ELR (cell line): ENCODE measurements around the gene PSKH1.
A peak's percentile ranks its signal among the peaks of the same experiment; 100 is the strongest.

Experiments
- DNase-seq: peaks from one replicate; pipeline ENCODE4 v3.0.0-alpha.2; 2015; ENCODE audit warnings: low read depth

The PSKH1 gene

DNA sequence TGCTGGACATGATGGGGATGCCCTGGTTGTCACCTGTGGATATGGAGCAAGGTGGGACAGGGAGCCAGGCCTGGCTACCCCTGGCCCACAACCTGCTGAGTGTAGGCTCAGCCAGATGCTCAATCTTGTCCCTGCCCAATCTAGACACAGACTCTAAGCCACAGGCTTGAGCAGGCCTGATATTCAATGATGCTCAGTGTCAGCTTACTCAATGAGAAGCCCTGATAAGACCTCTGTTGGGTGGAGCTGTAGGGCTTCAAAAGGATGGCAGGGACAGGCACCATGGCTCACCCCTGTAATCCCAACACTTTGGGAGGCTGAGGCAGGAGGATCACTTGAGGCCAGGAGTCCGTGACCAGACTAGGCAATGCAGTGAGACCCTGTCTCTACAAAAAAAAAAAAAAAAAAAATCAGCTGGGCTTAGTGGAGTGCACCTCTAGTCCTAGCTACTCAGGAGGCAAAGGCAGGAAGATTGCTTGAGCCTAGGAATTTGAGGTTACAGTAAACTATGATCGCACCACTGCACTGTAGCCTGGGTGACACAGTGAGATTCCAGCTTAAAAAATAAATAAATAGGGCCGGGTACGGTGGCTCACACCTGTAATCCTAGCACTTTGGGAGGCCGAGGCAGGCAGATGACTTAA, 47.5 kb downstream of the PSKH1 start:
- DNase-seq = no peak

DNA sequence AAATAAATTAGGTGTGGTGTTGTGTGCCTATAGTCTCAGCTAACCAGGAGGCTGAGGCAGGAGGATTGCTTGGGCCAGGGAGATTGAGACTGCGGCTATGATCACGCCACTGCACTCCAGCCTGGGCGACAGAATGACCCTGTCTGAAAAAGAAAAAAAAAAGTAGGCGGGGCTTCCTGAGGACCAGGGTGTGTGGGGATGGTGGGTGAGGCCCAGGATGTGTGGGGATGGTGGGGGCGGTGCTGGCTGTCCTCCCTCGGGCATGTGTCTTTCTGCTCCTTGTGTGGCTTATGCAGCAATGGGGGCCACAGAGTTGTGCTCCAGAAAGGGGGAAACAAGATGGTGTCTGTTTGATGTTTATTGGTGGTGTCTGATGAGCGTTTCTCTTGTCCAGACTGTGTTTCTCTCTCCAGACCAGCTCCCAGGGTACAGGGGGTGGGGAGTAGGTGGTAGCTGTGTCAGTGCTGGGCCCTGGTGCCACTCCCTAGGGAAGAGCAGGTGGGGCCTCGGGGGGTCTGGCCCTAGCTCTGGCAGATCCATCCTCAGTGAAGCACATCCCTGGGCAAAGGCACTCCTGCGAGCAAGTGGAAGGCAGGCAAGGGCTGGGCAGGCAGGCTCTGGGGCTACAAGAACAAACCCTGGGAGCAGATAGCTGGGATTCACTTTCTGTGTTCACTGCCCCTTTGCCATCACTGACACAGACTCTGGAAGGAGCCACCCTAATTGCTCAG, 48.6 kb downstream of the PSKH1 start:
- DNase-seq = no peak

DNA sequence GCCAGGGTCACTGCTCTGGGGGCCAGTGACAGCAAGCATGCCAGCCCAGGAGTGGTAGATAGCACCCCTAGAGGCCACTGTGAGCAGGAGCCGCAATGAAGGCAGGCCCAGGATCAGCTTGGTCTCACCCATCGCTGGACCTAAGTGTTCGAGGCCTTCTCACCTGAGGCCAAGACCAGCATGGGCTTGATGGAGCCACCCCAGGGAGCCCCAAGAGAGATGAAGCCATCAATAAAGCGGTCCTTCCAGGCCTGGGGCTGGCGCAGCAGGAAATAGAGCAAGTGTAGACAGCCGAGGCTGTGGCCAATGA, 49.1 kb downstream of the PSKH1 start:
- peak; percentile 65 for DNase-seq

DNA sequence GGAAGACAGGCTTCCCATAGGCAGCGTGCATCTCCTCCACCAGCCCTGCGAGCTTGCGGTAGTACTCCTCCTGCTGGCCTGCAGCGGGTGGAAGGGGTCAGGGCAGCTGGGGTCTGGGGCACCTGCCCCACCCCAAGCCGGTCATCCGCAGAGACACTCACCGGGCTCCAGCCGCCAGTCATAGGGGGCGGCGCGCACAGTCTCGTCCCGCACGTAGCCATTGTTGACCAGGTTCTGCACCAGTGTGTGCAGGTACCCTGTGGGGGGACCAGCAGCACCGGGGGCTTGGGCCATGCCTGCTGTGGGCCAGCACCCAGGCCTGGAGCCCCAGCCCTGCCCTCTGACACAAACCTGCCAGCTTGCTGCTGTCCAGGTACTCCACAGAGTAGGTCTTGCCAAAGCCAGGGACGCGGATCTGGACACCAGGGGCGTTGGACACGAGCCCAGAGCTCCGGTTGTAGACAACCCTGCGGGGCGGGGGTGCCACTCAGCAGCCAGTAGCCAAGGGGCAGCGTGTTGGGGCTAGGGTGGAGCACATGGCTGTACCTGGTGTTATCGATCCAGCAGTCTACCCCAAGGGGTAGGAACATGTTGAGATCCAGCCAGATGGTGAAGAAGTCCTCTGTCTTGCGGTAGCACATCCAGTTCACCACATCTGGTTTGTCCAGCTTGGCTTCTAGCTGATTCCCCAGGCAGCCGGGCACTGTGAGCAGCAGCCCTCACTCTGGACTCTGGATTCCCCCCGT, 49.6 kb downstream of the PSKH1 start:
- no peak for DNase-seq

DNA sequence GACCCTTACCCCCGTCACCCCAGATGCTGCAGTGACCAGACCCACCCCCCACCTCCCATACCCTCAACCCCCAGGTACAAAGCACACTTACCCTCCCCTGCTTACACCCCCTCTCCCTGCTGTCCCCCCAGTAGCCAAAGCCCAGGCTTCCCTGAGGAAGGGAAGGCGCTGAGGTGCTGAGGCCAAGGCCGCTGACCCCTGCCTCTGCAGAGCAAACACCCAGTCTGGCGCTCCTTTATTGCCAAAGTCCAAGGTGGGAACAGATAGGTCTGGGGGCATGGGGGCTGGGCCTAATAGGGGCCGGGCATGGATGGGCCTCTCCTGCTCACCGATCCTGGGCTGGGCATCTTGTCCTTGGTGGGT, 50.2 kb downstream of the PSKH1 start:
- no peak for DNase-seq

DNA sequence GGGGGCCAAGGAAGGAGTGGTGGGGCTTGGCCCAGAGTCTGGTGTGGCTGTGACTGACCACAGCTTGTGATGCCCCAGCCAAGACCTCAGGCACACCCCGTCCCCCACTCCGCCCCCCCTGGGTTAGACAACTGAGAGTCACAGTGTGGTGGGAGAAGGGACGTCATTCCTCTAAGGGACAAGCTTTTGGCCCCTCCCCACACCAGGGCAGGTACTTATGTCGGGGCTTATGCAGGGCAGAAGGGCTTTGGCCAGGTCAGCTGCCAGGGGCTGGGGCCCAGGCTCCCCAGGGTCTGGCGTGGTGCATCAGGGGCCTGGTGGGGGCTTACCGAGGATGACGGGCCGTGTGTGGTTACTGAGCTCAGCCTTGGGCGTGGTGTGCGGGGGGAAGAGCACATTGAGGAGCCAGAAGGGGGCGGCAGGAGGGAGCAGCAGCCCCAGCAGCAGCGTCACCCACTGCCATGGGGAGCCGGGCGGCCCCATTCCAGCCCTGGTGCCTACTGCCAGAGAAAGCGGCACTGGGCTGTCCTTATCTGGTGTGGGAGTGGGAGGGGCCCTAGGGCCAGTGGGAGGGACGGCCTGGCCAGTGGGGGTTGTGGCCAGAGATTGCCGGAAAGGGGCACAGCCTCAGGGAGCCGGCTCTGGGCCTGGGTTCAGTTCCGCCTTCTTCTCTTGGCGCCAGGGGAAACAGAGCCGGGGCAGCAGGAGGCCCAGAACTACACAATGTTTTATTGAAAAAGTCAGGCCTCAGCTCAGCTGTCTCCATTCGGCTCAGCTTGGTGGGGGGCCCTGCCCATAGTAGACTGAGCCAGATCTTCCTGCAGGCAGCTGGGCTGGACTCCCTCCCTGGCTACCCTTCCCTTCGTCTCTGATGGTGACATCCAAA, 50.8 kb downstream of the PSKH1 start, which contains the start of gene LCAT:
Gene LCAT (minus strand): TSS at position 502 of the 886 bp plus-strand sequence. CDS start 19 bp downstream, at position 483.
- DNase-seq = no peak

DNA sequence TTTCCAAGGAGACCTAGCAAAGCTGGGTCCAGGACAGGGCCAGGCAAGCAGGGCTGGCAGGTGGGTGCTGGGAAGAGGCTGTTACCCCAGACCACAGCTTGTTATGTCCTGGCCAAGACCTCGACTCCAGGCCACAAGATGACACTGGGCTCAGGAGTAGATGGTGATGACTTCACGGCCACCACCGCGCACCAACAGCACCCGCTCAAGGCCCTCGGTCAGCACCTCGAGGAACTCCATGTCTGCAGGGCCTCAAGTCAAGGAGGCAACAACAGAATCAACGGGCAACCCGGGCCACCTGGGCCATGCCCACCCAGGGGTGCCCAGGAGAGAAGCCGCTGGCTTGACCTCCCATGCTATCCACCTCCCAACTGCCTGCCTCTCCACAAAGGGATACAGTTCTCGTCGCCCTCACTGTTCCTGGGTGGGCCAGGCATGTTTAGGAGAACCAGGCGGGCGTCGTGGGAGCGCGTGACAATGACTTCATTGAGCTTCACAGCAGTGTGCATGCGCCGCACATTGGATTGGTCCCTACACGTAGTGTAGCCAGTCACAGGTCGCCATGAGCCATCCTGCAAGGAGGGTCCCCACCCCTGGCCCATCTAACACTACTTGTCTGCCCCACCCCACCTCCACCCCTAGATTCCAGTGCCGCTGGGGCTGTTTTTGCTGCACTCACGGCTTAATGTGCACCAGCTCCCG, 51.8 kb downstream of the PSKH1 start:
- no peak for DNase-seq

DNA sequence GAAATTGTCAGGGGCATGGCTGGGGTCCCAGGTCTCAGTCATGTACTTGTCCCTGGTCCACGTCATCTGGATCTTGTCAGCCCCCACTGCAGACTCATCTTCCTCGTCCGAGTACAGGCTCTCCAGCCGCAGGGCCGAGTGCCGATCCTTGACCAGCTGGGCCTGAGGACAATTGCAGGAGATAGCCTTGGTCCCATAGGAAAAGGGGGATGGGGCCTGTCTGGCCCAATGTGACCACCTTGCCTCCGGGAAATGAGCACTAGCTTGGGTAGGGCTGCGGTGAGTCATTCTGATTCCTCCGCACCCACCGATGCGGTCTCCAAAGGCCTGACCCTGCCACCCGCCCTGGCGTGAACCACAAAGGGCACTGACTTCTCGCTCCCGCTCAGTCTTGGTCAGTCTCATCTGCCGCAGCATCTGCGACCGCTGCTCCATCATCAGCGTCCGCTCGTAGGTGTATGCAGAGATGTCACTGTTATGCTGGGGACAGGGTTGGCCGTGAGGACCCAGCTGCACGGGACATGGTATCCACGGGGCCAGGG, 52.4 kb downstream of the PSKH1 start:
- DNase-seq = no peak

DNA sequence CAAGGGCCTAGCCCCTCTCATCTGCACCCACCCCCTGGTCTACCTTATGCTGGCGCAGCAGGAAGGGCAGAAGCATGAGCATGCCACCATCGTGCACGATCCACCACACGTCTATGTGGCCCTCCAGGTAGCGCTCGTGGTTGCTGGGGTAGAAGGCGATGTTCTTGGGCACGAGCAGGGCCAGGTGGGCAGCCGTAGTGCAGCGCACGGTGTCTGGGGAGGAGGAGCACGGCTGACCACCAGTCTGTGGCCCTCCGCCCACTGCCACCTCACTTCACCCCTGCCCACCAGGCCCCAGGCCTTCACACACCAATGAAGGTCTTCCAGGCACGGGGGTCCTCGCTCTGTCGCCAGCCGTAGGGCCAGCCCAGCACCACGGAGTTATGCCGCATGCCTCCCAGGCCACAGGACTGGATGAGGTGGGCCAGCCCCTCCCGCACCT, 53.1 kb downstream of the PSKH1 start:
- no peak for DNase-seq

DNA sequence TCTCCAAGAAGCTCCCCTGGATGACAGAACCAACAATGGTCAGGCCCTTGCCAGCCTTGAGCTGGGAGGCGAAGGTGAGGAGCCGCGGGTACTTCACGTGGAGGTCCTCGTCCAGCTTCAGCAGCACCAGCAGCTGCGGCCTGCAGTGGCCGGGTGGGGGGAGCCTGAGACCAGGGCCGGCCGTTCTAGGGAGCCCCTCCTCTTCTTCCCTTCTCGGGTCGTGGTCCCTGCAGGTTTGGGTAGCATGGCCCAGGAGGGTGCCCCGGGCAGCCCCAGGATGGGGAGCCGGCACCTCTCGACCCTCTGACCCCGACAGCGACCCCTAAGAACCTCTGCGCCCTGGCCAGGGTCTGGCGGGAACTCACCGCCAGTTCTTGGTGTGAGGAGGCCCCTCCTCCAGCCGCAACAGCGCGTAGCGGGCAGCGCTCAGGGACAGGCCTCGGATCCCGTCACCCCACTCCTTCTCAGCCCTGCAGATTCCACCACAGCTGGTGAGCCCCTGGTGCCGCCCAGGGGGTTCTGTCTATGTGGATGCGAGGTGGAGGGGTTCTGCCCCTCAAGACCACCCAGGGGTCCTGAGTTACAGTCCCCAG, 54.0 kb downstream of the PSKH1 start:
- DNase-seq = no peak

DNA sequence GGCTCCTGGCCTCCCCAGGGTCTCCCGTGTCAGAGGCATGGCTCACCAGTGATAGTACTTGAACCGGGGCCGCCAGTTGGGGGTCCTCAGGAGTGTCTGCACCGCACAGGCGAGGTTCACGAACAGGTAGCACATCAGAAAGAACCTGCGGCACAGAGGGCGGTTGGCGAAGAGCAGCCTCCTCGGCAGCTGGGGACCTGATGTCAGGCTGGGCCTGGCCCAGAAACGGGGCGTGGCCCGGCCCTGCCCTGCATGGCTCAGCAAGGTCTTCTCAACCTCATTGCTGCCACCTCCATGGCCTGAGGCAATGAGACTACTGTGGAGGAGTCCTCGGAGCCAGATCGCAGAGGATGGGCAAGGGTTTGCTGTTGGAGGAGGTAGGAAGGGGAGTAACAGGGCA, 55.0 kb downstream of the PSKH1 start:
- DNase-seq = no peak

DNA sequence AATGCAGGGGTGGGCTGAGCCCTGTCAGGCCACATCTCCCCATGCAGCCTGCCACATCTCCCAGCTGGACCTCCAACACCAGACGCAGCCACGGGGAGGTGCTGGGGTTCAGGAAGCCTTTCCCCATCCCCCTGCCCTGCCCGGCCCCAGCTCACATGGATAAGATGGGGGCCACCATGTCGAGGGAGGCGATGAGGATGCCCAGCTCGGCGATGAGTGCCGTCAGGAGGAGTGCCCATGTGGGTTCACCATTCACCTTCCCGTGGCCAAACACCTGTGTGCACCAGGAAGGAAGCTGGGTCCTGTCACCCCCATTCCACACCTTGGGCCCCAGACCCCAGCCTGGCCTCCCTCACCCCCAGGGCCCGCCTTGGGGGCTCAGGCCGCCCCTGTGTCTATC, 56.6 kb downstream of the PSKH1 start:
- no peak for DNase-seq

DNA sequence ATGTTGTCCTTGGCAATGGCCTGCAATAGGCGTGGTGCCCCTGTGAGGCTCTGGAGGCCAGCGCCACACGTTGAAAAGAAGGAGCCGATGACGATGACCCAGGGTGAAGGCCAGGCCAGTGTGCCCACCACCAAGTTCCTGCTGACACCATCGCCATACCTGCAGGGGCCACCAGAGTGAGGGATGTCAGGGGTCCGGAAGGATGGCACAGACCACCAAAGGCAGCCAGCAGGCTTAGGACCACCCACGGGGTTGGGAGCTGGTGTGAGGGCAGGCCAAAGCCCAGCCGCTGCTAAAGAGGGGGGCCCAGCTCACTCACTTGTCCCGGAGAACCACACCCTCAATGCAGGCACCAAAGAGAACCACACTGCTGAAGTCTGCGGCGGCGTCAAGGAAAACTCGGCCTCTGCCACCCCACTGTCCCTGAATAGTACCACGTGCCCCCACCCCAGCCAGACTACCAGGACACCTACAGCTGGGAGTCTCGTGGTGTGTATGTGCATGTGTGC, 57.3 kb downstream of the PSKH1 start:
- DNase-seq = no peak

DNA sequence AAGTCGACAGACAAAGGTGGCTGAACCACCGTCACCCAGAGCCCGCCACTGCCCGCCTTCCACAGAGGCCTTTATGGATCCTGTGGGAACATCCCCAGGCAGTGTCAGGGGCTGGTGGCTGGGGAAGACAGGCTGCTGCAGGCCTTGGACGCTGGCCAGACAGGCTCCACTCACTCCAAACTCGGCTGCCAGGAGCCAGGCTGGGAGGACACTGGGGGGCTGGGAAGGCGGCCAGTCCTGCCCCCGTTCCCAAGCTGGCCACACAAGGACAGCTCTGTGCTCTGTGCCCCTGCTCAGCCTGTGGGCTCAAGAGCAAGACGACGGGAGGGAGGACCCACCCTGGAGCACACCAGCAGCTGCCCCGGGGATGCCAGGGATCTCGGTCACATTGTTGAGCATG, 58.4 kb downstream of the PSKH1 start:
- DNase-seq = no peak

DNA sequence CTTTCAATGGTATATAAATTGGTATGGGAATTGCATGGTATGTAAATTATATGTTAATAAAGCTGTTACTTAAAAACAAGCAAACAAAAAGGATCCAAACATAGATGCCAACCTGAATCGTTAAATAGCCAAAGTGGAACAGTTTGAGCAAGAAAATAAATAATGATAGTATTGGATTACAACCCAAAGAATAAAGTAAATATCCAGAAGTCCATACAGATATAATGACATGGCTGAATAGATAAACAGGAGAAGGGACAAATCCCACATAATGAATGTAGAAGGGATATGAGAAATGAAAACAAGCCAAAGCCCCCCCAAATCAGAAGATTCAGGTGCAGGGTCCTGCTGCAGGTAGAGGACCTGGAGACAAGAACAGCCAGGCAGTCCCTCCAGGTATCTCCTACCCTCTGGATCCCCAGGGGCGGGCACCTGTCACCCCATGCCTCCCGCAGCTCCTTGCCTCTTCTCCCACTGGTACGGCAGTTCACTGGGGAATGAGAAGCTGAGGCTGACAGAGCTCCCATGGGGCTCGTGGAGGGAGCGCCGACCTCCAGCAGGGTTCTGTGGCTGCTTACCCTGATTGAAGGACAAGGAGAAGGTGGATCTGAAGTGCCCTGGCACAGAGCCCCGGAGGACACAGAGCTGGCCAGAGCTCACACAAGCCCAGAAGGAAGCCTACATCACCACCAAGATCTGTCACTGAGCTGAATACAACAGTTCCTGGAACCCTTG, 60.8 kb downstream of the PSKH1 start:
- DNase-seq = no peak

DNA sequence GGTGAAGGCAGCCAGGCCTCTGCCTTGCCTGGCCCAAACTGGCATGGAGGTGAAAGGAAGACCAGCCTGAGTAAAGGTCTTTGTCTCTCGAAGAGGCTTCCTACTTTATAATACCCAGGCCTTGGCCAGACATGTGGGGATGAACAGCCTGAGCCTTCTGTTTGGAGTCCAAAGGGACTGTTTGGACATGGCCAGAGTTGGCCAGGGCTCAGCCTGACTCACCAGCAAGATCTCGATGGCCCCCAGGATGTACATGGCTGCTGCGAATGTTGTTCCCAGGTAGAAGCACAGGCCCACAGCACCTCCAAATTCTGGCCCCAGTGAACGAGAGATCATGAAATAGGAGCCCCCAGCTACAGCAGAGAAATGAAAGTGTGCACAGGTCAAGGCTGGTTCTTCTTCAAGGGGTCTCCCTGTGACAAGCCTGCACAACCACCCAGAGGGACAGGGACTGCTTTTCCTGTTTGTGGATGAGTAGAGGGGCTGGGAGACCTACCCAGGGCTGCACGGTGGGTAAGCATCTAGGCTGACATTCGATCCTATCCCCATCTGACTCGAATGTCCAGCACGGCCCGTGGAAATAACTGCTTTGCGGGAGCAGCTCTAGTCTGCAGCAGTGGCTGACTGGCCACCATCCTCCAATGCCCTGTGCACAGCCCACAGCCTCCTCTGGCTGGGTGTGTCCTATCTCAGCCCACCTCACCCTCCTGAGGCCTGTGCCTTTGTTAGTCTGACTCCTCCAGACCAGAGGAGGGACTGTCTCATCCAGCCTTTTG, 61.6 kb downstream of the PSKH1 start:
- DNase-seq = no peak

DNA sequence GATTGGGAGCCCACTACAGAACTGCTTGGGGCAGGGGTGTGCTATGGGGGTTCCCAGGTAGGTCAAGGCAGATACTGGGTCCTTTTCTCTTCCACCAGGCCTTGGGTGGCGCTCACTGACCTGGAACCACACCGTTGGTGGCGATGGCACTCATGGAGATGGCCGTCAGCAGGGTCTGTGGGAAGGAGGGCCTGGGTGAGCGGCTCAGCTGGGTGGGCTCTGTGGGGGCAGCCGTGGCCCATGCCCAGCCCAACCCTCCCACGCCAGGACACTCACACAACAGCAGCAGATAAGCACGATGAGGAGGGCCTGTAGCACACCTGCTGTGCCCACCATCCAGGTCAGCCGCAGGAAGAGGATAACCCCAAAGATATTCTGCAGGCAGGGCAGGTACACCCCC, 64.6 kb downstream of the PSKH1 start:
- no peak for DNase-seq

DNA sequence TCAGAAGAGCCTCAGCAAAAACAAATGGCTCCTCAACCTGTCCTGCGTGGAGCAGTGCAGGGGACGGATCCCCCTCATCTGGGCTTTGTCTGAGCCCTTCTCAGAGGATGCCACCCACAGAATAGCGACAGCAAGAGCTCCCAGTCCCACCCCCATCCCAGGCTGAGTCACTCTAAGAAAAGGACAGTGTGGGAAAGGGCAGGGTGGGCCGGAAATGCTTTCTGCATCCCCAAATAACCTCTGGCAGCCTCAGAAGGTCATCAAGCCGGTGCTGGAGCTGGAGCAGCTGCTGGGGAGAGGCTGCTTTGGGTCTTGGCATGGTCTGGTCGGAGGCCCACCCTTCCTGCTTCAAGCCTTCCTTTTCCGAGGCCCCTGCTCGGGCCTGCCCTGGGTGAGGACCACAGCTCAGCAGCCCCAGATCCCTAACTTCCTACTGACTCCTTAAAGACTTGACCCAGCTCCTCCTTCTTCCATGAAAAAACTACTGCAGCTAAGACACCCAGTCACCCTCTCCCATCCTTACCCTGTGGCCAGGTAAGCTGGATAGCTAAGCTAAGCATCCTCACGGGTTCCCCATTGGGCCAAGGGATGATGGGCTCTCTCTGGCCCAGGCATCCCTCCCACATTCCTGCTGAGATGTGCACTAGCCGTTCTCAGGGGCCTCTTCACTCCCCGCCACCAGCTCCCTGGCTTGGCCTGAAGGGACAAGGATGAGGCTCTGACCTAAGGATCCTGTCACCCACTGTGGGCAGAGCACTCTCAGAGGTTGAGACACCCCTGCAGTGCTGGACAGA, 66.7 kb downstream of the PSKH1 start:
- peak; percentile 80 for DNase-seq
